Muscle of leg (tissue), 11 donors: ENCODE measurements around the gene COL21A1. TPM values are rescaled to one million over a fixed set of nuclear protein-coding genes. Genes with fewer than 3 reads are reported as not detected.
"Not testable (repeated sequence)": the region's sequence is repeated elsewhere in the genome, so short reads cannot be mapped to it uniquely, and the experiment has no call there.

Experiments used
- DNase-seq: peaks from one replicate; pipeline ENCODE4 v3.0.0; 2013
- H3K27ac ChIP-seq: one replicate; pipeline ENCODE4 v1.5.1; 2013; ENCODE audit warnings: mild to moderate bottlenecking, low read length, control low read depth
- H3K27me3 ChIP-seq: one replicate; pipeline ENCODE4 v1.6.1; 2013; ENCODE audit warnings: low read length; ENCODE audit not compliant: control insufficient read depth, insufficient read depth
- H3K36me3 ChIP-seq: one replicate; pipeline ENCODE4 v1.6.1; 2013; ENCODE audit warnings: low read length; ENCODE audit not compliant: control insufficient read depth, insufficient read depth
- H3K4me1 ChIP-seq: one replicate; pipeline ENCODE4 v1.6.1; 2013; ENCODE audit warnings: low read length; ENCODE audit not compliant: control insufficient read depth, insufficient read depth
- H3K4me3 ChIP-seq: one replicate; pipeline ENCODE4 v1.5.1; 2013; ENCODE audit warnings: low read length, control low read depth
- H3K9me3 ChIP-seq: replicated peaks from 2 replicates; pipeline ENCODE4 v1.6.1; 2013; ENCODE audit warnings: low read depth, low read length; ENCODE audit not compliant: control insufficient read depth
- WGBS: methylation state at CpG from one replicate; pipeline ENCODE4 v1.1.5; 2013; ENCODE audit warnings: missing lambda C conversion rate; ENCODE audit not compliant: insufficient coverage; 5-methylcytosine and 5-hydroxymethylcytosine counted together
- polyA plus RNA-seq, 8 donors: library from polyadenylated mRNA; unstranded; fragments of 120-200 nt; gene quantifications; one replicate each; pipeline versions ENCODE4 v1.2.1 to v1.2.3, GENCODE V29; 2013; ENCODE audit warnings: inconsistent platforms in 1 of 8, low replicate concordance in 1 of 8; ENCODE audit not compliant: insufficient read length in 8 of 8, insufficient read depth in 1 of 8
- total RNA-seq: library from RNA; stranded (reverse); fragments of 120-200 nt; gene quantifications from one replicate; pipeline ENCODE4 v1.2.4, GENCODE V29; 2013

COL21A1 gene
- total and polyA plus RNA-seq, 9 donors: 86.6 to 195 (median 115) TPM

DNA sequence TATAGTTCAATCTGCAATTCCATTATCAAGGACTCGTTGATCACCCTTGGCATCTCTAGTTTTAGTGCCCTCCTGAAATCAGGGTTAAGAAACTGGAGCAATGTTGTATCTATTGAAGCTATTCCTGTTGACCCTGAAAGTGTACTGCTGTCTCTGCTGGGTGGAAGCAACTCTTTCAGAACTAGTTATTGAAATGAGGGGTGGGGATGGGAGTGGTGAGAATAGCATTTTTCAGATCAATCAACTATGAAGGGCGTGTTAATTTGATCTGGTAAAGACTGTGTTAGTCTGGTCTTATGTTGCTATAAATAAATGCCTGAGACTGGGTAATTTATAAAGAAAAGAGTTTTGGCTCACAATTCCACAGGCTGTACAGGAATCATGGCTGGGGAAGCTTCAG, 219.5 kb downstream of the COL21A1 start:
- no peaks in the 10 kb centered on the region for H3K9me3 ChIP-seq
- peaks cover 10% of the 10 kb centered on the region for H3K4me1 ChIP-seq
- H3K4me3 ChIP-seq: no peak overlapping the region
- no peaks in the 10 kb centered on the region for H3K27me3 ChIP-seq
- DNase-seq: no peak
- 100% methylated on average over 1 of the region's 2 CpGs for WGBS
- no peak overlapping the region for H3K27ac ChIP-seq
- no peaks in the 10 kb centered on the region for H3K36me3 ChIP-seq

DNA sequence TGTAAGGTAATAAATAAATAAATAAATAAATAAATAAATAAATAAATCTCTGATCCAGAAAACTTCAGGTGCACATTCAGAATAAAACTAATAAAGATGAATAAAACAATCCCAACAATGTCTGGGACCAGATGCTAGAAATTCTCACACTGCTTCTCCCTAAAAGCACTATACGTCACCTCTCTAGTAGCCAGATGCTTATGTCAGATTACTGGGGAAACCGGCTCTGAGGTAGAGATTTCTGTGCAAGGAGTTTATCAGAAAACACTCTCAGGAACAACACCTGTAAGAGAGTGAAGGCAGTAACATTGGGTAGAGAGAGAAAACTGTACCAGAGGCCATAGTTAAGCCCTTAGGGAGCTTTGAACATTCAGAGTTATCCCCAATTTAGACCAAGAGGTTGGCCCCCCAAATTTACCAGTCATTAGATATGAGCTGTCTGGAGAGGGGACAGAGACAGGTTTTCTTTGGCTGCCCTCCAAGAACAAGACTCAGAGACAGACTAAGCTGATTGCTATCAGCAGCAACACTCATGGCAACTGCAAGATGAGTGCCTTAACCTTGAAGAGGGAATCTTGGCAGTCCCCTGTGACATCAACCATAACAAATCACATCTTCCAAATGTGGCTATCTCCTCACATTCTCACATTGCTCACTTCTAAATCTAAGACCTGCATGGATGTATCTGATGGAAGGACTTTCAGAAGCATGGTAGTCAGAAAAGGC, 220.8 kb downstream of the COL21A1 start:
- Histone ChIP-seq H3K27ac (no peak overlapping the region), H3K9me3 (no peaks in the 10 kb centered on the region), H3K4me3 (no peak overlapping the region), H3K27me3 (no peaks in the 10 kb centered on the region), H3K36me3 (no peaks in the 10 kb centered on the region), H3K4me1 (peaks cover 4% of the 10 kb centered on the region)
- no CpG with 5 or more reads among the region's 2 CpGs for WGBS
- peak; percentile 57 for DNase-seq

- Histone ChIP-seq H3K27me3 (no peaks in the 10 kb centered on the region), H3K36me3 (no peaks in the 10 kb centered on the region), H3K9me3 (no peaks in the 10 kb centered on the region), H3K27ac (no peak overlapping the region), H3K4me1 (peaks cover 4% of the 10 kb centered on the region), H3K4me3 (no peak overlapping the region)
- peak; percentile 87 for DNase-seq
These were observed 221.6 kb downstream of the COL21A1 start for GRCh38 chr6:56025795-56026194.

DNA sequence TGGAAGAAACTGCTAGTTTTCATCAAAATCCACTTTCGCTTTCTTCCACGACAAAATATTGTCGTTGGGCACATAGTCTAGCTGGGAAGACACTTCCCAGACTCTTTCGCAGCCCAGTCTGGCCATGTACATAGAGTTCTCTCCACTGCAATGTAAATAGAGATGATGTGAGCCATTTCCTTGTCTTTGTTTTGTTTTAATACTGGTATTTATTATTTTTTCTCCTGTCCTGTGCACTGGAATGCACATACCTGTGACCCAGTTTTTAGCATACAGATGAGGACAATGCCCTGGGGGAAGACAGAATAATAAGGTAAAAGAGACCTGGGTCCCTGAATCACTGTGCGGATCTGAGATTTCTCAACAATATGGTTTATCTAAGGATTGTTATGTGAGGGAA, 222.4 kb downstream of the COL21A1 start:
- Histone ChIP-seq H3K27ac (no peak overlapping the region), H3K4me1 (peaks cover 4% of the 10 kb centered on the region), H3K4me3 (no peak overlapping the region), H3K36me3 (no peaks in the 10 kb centered on the region), H3K9me3 (peaks cover 2% of the 10 kb centered on the region), H3K27me3 (no peaks in the 10 kb centered on the region)
- no peak for DNase-seq
- WGBS: 100% methylated on average over 1 of the region's 5 CpGs

- WGBS: 87% methylated on average over 3 of the region's 3 CpGs
- H3K4me1 ChIP-seq: peaks cover 4% of the 10 kb centered on the region
- no peak overlapping the region for H3K4me3 ChIP-seq
- H3K27ac ChIP-seq: no peak overlapping the region
- no peak for DNase-seq
- no peaks in the 10 kb centered on the region for H3K36me3 ChIP-seq
- no peaks in the 10 kb centered on the region for H3K27me3 ChIP-seq
- peaks cover 2% of the 10 kb centered on the region for H3K9me3 ChIP-seq
These were observed 223.6 kb downstream of the COL21A1 start for GRCh38 chr6:56023829-56024228.

DNA sequence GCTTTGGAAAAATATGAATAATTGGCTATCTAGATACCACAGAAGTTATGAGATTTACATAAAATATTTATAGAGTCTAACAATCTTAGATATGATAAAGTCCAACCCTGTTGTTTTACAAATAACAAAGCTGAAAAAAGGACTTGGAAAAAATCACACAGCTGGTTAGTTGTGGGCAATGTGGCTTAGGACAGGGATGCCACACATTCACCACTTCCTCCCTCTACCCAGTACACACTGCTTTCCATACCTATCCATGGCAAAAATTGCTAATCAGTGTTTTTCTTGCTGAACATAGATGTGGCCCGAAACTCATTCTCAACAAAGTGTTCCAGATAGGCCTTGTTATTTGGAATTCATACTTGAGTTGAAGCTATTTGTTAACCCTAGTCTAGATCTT, 224.7 kb downstream of the COL21A1 start:
- H3K4me3 ChIP-seq: no peak overlapping the region

DNA sequence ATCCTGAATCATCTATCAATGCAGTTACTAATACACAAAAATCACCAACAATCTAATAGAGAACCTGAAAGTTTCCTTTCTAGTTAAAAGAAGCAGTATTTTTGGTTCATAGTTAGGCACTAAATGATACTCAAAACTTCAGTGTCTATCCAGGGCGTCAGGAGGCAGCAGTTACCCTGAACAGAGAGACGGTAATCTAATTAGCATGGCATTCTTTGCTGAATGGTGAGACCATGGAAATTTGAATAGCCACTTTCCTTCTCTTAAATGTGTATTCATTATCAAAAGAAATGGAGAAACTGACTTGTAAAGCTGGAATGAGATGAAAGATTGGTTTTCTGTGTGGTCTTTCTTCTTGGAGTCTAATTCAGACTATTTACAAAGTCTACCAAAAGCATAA, 225.4 kb downstream of the COL21A1 start:
- peaks cover 4% of the 10 kb centered on the region for H3K4me1 ChIP-seq
- no peak overlapping the region for H3K27ac ChIP-seq
- peaks cover 2% of the 10 kb centered on the region for H3K9me3 ChIP-seq
- WGBS: no CpG with 5 or more reads among the region's 2 CpGs
- no peak overlapping the region for H3K4me3 ChIP-seq
- no peak for DNase-seq
- H3K27me3 ChIP-seq: no peaks in the 10 kb centered on the region
- no peaks in the 10 kb centered on the region for H3K36me3 ChIP-seq

More for the DNA sequence above, 224.7 kb downstream of the COL21A1 start:
- no peaks in the 10 kb centered on the region for H3K36me3 ChIP-seq
- no peak for DNase-seq
- no peaks in the 10 kb centered on the region for H3K27me3 ChIP-seq
- H3K4me1 ChIP-seq: peaks cover 4% of the 10 kb centered on the region
- no peak overlapping the region for H3K27ac ChIP-seq
- peaks cover 2% of the 10 kb centered on the region for H3K9me3 ChIP-seq
- WGBS: no CpG with 5 or more reads among the region's 1 CpG

- DNase-seq: no peak
- Histone ChIP-seq H3K27ac (no peak overlapping the region), H3K4me1 (no peaks in the 10 kb centered on the region), H3K9me3 (peaks cover 2% of the 10 kb centered on the region), H3K36me3 (no peaks in the 10 kb centered on the region), H3K27me3 (no peaks in the 10 kb centered on the region), H3K4me3 (no peak overlapping the region)
- no CpG with 5 or more reads among the region's 1 CpG for WGBS
These were observed 227.4 kb downstream of the COL21A1 start for GRCh38 chr6:56019973-56020372.

- peak; percentile 71 for DNase-seq
- peaks cover 2% of the 10 kb centered on the region for H3K9me3 ChIP-seq
- H3K36me3 ChIP-seq: no peaks in the 10 kb centered on the region
- H3K4me3 ChIP-seq: no peak overlapping the region
- no CpG with 5 or more reads among the region's 2 CpGs for WGBS
- no peak overlapping the region for H3K27ac ChIP-seq
- H3K4me1 ChIP-seq: no peaks in the 10 kb centered on the region
- no peaks in the 10 kb centered on the region for H3K27me3 ChIP-seq
These were observed 230.2 kb downstream of the COL21A1 start for GRCh38 chr6:56017198-56017597.

DNA sequence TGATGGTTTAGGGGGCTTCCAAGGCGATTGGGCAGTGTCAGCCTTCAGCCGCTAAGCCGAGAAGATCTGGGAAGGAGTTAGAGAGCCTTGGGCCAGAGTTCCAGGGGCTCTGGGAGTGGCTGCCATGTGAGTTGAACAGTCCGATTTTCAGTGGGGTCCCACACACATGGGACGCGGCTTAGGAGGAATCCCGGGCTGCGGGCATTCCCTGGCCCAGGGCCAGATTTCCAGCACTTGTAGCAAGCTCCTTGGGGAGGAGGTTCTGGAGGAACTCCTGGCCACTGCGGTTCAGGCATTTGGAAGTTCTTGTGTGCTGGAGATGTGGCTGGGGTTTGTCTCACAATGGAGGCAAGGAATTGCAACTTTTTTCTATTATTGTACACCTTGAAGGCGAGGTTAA, 233.3 kb downstream of the COL21A1 start:
- 93% methylated on average over 9 of the region's 10 CpGs for WGBS
- not testable (repeated sequence) for H3K4me1 ChIP-seq, H3K27ac ChIP-seq, H3K36me3 ChIP-seq, H3K27me3 ChIP-seq, H3K4me3 ChIP-seq, DNase-seq, H3K9me3 ChIP-seq

- H3K9me3 ChIP-seq: peaks cover 2% of the 10 kb centered on the region
- no peaks in the 10 kb centered on the region for H3K4me1 ChIP-seq
- DNase-seq: no peak
- H3K36me3 ChIP-seq: no peaks in the 10 kb centered on the region
- H3K27me3 ChIP-seq: no peaks in the 10 kb centered on the region
- no peak overlapping the region for H3K4me3 ChIP-seq
- WGBS: no CpG with 5 or more reads among the region's 2 CpGs
- H3K27ac ChIP-seq: no peak overlapping the region
These were observed 237.7 kb downstream of the COL21A1 start for GRCh38 chr6:56009636-56010035.
